Stimulated activated CD8-positive, alpha-beta memory T cell treated with anti-CD3 and anti-CD28 coated beads, Interleukin-2, amount 100 ng/mL, for 48 hours (primary cell): ENCODE results near the gene RECQL.
"Not testable (repeated sequence)": the region's sequence is repeated elsewhere in the genome, so short reads cannot be mapped to it uniquely, and the experiment has no call there.

Experiments used
- DNase-seq, 2 donors: peaks; one replicate each; pipeline ENCODE4 v3.0.0-alpha.2; 2020; ENCODE audit warnings: low read depth in 2 of 2

Gene RECQL

GRCh38 chr12:21502164-21502496, 695 bp upstream of the RECQL start:
- peak; percentile 13 to 20 for DNase-seq

- DNase-seq: no peak
Measured at GRCh38 chr12:21500786-21501257, 613 bp downstream of the RECQL start.

- no peak for DNase-seq
Measured at GRCh38 chr12:21499765-21500164, 1.7 kb downstream of the RECQL start.

GRCh38 chr12:21485998-21486397, 15.4 kb downstream of the RECQL start:
- DNase-seq: no peak

- DNase-seq: no peak
Measured at GRCh38 chr12:21483531-21483930, 17.9 kb downstream of the RECQL start.

- no peak for DNase-seq
Measured at GRCh38 chr12:21478756-21479455, 22.5 kb downstream of the RECQL start.

- no peak for DNase-seq
Measured at GRCh38 chr12:21476949-21477348, 24.5 kb downstream of the RECQL start.

- DNase-seq: no peak
Measured at GRCh38 chr12:21475552-21475951, 25.9 kb downstream of the RECQL start.

- no peak for DNase-seq
Measured at GRCh38 chr12:21472197-21472823, 29.1 kb downstream of the RECQL start.

- no peak for DNase-seq
Measured at GRCh38 chr12:21471294-21471693, 30.1 kb downstream of the RECQL start.

GRCh38 chr12:21467334-21467733, 34.1 kb downstream of the RECQL start:
- DNase-seq: not testable (repeated sequence)

- DNase-seq: no peak
Measured at GRCh38 chr12:21459474-21459873, 42.0 kb downstream of the RECQL start.

GRCh38 chr12:21456291-21456780, 45.1 kb downstream of the RECQL start:
- no peak for DNase-seq

GRCh38 chr12:21453312-21453852, 48.1 kb downstream of the RECQL start:
- DNase-seq: no peak

GRCh38 chr12:21451529-21451928, 49.9 kb downstream of the RECQL start:
- no peak for DNase-seq

- DNase-seq: no peak
Measured at GRCh38 chr12:21444193-21445146, 57.0 kb downstream of the RECQL start.

GRCh38 chr12:21439347-21439746, 62.1 kb downstream of the RECQL start:
- DNase-seq: no peak

- no peak for DNase-seq
Measured at GRCh38 chr12:21438643-21439042, 62.8 kb downstream of the RECQL start.

GRCh38 chr12:21434699-21435098, 66.7 kb downstream of the RECQL start:
- no peak for DNase-seq

- DNase-seq: no peak
Measured at GRCh38 chr12:21433525-21433924, 67.9 kb downstream of the RECQL start.

GRCh38 chr12:21429994-21430393, 71.4 kb downstream of the RECQL start:
- no peak for DNase-seq

- no peak for DNase-seq
Measured at GRCh38 chr12:21428241-21428640, 73.2 kb downstream of the RECQL start.
